CD4-positive, alpha-beta memory T cell (primary cell): Measurements from ENCODE around the gene TTC28. TPM values are rescaled to one million over a fixed set of nuclear protein-coding genes. Genes with fewer than 3 reads are reported as not detected.

Experiments used
- CTCF ChIA-PET: fragments of 350-600 bp; sonication (Branson Sonifier 250); formaldehyde crosslinking; loops from one replicate; lab custom pipeline; 2021; ENCODE audit warnings: inconsistent platforms; ENCODE audit not compliant: partially characterized antibody; lab: Charles Lee
- POLR2A ChIA-PET: fragments of 350-600 bp; sonication (Branson Sonifier 250); formaldehyde crosslinking; loops from one replicate; lab custom pipeline; 2021; ENCODE audit not compliant: partially characterized antibody; lab: Charles Lee
- DNase-seq, 5 donors: peaks; one replicate each; pipeline versions ENCODE4 v3.0.0 to v3.0.0-alpha.2; 2020 to 2022; ENCODE audit warnings: mixed read lengths in 1 of 5
- H3K27ac ChIP-seq: one replicate; pipeline ENCODE4 v1.7.0; 2013; ENCODE audit warnings: low read depth, low read length
- H3K27me3 ChIP-seq: 2 replicates; pipeline ENCODE4 v1.7.0; 2013; ENCODE audit warnings: mild to moderate bottlenecking, low read length, moderate library complexity; ENCODE audit not compliant: insufficient read depth
- H3K36me3 ChIP-seq: 2 replicates; pipeline ENCODE4 v1.7.0; 2013; ENCODE audit warnings: mild to moderate bottlenecking, low read length, moderate library complexity; ENCODE audit not compliant: insufficient read depth
- H3K4me1 ChIP-seq: 2 replicates; pipeline ENCODE4 v1.7.0; 2013; ENCODE audit warnings: mild to moderate bottlenecking, low read length, moderate library complexity; ENCODE audit not compliant: insufficient read depth
- H3K4me3 ChIP-seq, 2 donors: one replicate each; pipeline ENCODE4 v1.7.0; 2013; ENCODE audit warnings: low read length in 2 of 2, mild to moderate bottlenecking in 1 of 2
- H3K9me3 ChIP-seq, 2 donors: one replicate each; pipeline ENCODE4 v1.7.0; 2013; ENCODE audit warnings: low read length in 2 of 2, control low read depth in 1 of 2; ENCODE audit not compliant: control insufficient read depth in 1 of 2
- H3K27ac Mint-ChIP-seq, 7 donors: one replicate each; pipeline ENCODE4 v1.8.0; 2020 to 2021; ENCODE audit warnings: mixed read lengths in 7 of 7, mild to moderate bottlenecking in 6 of 7, inconsistent platforms in 3 of 7, moderate library complexity in 3 of 7
- H3K27me3 Mint-ChIP-seq, 2 donors: one replicate each; pipeline ENCODE4 v1.8.0; 2020 to 2021; ENCODE audit warnings: mixed read lengths in 2 of 2
- H3K36me3 Mint-ChIP-seq, 2 donors: one replicate each; pipeline ENCODE4 v1.8.0; 2020 to 2021; ENCODE audit warnings: mixed read lengths in 2 of 2, inconsistent platforms in 1 of 2, mild to moderate bottlenecking in 1 of 2
- H3K4me1 Mint-ChIP-seq, 4 donors: one replicate each; pipeline ENCODE4 v1.8.0; 2020 to 2021; ENCODE audit warnings: mixed read lengths in 4 of 4, mild to moderate bottlenecking in 1 of 4
- H3K4me3 Mint-ChIP-seq, 8 donors: one replicate each; pipeline ENCODE4 v1.8.0; 2020 to 2021; ENCODE audit warnings: mixed read lengths in 8 of 8, mild to moderate bottlenecking in 7 of 8, moderate library complexity in 6 of 8, inconsistent platforms in 3 of 8
- H3K9me3 Mint-ChIP-seq, 8 donors: one replicate each; pipeline ENCODE4 v1.8.0; 2020 to 2021; ENCODE audit warnings: mixed read lengths in 8 of 8, mild to moderate bottlenecking in 5 of 8, inconsistent platforms in 3 of 8, moderate library complexity in 1 of 8
- intact Hi-C: fragments of 100-400 bp; cut with micrococcal nuclease; formaldehyde crosslinking; loops from one replicate; pipeline ENCODE4 v1.15.1; 2023
- polyA plus RNA-seq, 2 donors: library from polyadenylated mRNA; unstranded; fragments of 300-500 nt; fragmentation: Illumina TruSeq; gene quantifications; one replicate each; pipeline ENCODE4 v1.2.3, GENCODE V29; 2021
- total RNA-seq, 2 experiments: library from RNA; stranded (reverse); gene quantifications; one replicate each; pipeline ENCODE4 v1.2.3, GENCODE V29; 2021

TTC28 gene
- total and polyA plus RNA-seq, 4 experiments from 2014 or later = 0.50 to 1.7 (median 1.6) TPM; not detected in 1

- no peaks in the 10 kb centered on the region for H3K36me3 ChIP-seq
- Mint-ChIP-seq H3K4me3 (no peak overlapping the region), H3K27ac (no peak overlapping the region), H3K36me3 (no peaks in the 10 kb centered on the region), H3K27me3 (peaks cover 2 to 11% of the 10 kb centered on the region in 2 donors), H3K9me3 (no peaks in the 10 kb centered on the region), H3K4me1 (no peaks in the 10 kb centered on the region)
- H3K4me1 ChIP-seq = no peaks in the 10 kb centered on the region
- intact Hi-C loops = no loop called here
- no peak overlapping the region for H3K27ac ChIP-seq
- POLR2A ChIA-PET = no interaction called here
- CTCF ChIA-PET = no interaction called here
- no peak for DNase-seq
- H3K4me3 ChIP-seq = no peak overlapping the region
- no peaks in the 10 kb centered on the region for H3K9me3 ChIP-seq
- H3K27me3 ChIP-seq = no peaks in the 10 kb centered on the region
These were observed 334.5 kb downstream of the TTC28 start for GRCh38 chr22:28344918-28345703.

GRCh38 chr22:28341001-28341400 lies 338.6 kb downstream of the TTC28 start:
- no peaks in the 10 kb centered on the region for H3K4me1 Mint-ChIP-seq
- no peak overlapping the region for H3K4me3 ChIP-seq
- no peaks in the 10 kb centered on the region for H3K36me3 Mint-ChIP-seq
- H3K27ac Mint-ChIP-seq = no peak overlapping the region
- H3K4me1 ChIP-seq = no peaks in the 10 kb centered on the region
- no peaks in the 10 kb centered on the region for H3K27me3 ChIP-seq
- no peak overlapping the region for H3K4me3 Mint-ChIP-seq
- no peak for DNase-seq
- CTCF ChIA-PET = interaction anchor here (1.4 kb wide), 1 partner anchor 11 kb away, joined by 4 read pairs; no protein-coding TSS in a partner anchor
- peaks cover 0 to 6% (median 0%) of the 10 kb centered on the region in 8 donors for H3K9me3 Mint-ChIP-seq
- no peaks in the 10 kb centered on the region for H3K9me3 ChIP-seq
- peaks cover 10 to 21% of the 10 kb centered on the region in 2 donors for H3K27me3 Mint-ChIP-seq
- POLR2A ChIA-PET = no interaction called here
- H3K36me3 ChIP-seq = no peaks in the 10 kb centered on the region
- intact Hi-C loops = no loop called here
- no peak overlapping the region for H3K27ac ChIP-seq

GRCh38 chr22:28333088-28333487 lies 346.6 kb downstream of the TTC28 start:
- Mint-ChIP-seq H3K4me3 (no peak overlapping the region), H3K27ac (no peak overlapping the region), H3K4me1 (no peaks in the 10 kb centered on the region), H3K27me3 (peaks cover under 1 to 4% of the 10 kb centered on the region in 2 donors), H3K36me3 (no peaks in the 10 kb centered on the region), H3K9me3 (peaks cover 0 to 13% (median under 1%) of the 10 kb centered on the region in 8 donors)
- DNase-seq = no peak
- Histone ChIP-seq H3K36me3 (no peaks in the 10 kb centered on the region), H3K4me3 (no peak overlapping the region), H3K27me3 (no peaks in the 10 kb centered on the region), H3K9me3 (no peaks in the 10 kb centered on the region), H3K27ac (no peak overlapping the region), H3K4me1 (no peaks in the 10 kb centered on the region)
- CTCF ChIA-PET = no interaction called here
- POLR2A ChIA-PET = no interaction called here
- intact Hi-C loops = no loop called here

GRCh38 chr22:28332410-28332809 lies 347.2 kb downstream of the TTC28 start:
- no peaks in the 10 kb centered on the region for H3K9me3 ChIP-seq
- H3K9me3 Mint-ChIP-seq = peaks cover 0 to 13% (median 0%) of the 10 kb centered on the region in 8 donors
- intact Hi-C loops = no loop called here
- POLR2A ChIA-PET = no interaction called here
- DNase-seq = no peak
- H3K4me1 ChIP-seq = no peaks in the 10 kb centered on the region
- no peak overlapping the region for H3K27ac ChIP-seq
- no peaks in the 10 kb centered on the region for H3K27me3 ChIP-seq
- H3K36me3 ChIP-seq = no peaks in the 10 kb centered on the region
- peaks cover 0 to 4% of the 10 kb centered on the region in 2 donors for H3K27me3 Mint-ChIP-seq
- H3K27ac Mint-ChIP-seq = no peak overlapping the region
- no peak overlapping the region for H3K4me3 Mint-ChIP-seq
- CTCF ChIA-PET = no interaction called here
- H3K4me1 Mint-ChIP-seq = no peaks in the 10 kb centered on the region
- no peaks in the 10 kb centered on the region for H3K36me3 Mint-ChIP-seq
- no peak overlapping the region for H3K4me3 ChIP-seq

GRCh38 chr22:28331695-28332094 lies 347.9 kb downstream of the TTC28 start:
- Mint-ChIP-seq H3K4me3 (no peak overlapping the region), H3K27ac (no peak overlapping the region), H3K36me3 (no peaks in the 10 kb centered on the region), H3K9me3 (peaks cover 0 to 13% (median 0%) of the 10 kb centered on the region in 8 donors), H3K4me1 (no peaks in the 10 kb centered on the region), H3K27me3 (peaks cover 0 to 4% of the 10 kb centered on the region in 2 donors)
- ChIA-PET CTCF (no interaction called here), POLR2A (no interaction called here)
- no peak overlapping the region for H3K27ac ChIP-seq
- H3K27me3 ChIP-seq = no peaks in the 10 kb centered on the region
- no peak for DNase-seq
- intact Hi-C loops = no loop called here
- no peaks in the 10 kb centered on the region for H3K9me3 ChIP-seq
- no peaks in the 10 kb centered on the region for H3K36me3 ChIP-seq
- H3K4me3 ChIP-seq = no peak overlapping the region
- no peaks in the 10 kb centered on the region for H3K4me1 ChIP-seq

GRCh38 chr22:28329186-28330073 lies 350.2 kb downstream of the TTC28 start:
- Mint-ChIP-seq H3K9me3 (peaks cover 0 to 2% (median 0%) of the 10 kb centered on the region in 8 donors), H3K27ac (no peak overlapping the region), H3K27me3 (peaks cover 2 to 7% of the 10 kb centered on the region in 2 donors), H3K4me1 (no peaks in the 10 kb centered on the region), H3K4me3 (no peak overlapping the region), H3K36me3 (no peaks in the 10 kb centered on the region)
- DNase-seq = no peak
- Histone ChIP-seq H3K4me3 (no peak overlapping the region), H3K27me3 (no peaks in the 10 kb centered on the region), H3K27ac (no peak overlapping the region), H3K9me3 (no peaks in the 10 kb centered on the region), H3K4me1 (no peaks in the 10 kb centered on the region), H3K36me3 (no peaks in the 10 kb centered on the region)
- POLR2A ChIA-PET = no interaction called here
- CTCF ChIA-PET = no interaction called here
- intact Hi-C loops = no loop called here

- Histone ChIP-seq H3K4me3 (no peak overlapping the region), H3K27ac (no peak overlapping the region), H3K36me3 (no peaks in the 10 kb centered on the region), H3K9me3 (no peaks in the 10 kb centered on the region), H3K4me1 (no peaks in the 10 kb centered on the region), H3K27me3 (no peaks in the 10 kb centered on the region)
- intact Hi-C loops = no loop called here
- peaks cover 4 to 7% of the 10 kb centered on the region in 2 donors for H3K27me3 Mint-ChIP-seq
- CTCF ChIA-PET = no interaction called here
- POLR2A ChIA-PET = no interaction called here
- no peak for DNase-seq
- H3K4me1 Mint-ChIP-seq = no peaks in the 10 kb centered on the region
- H3K9me3 Mint-ChIP-seq = peaks cover 0 to 2% (median 0%) of the 10 kb centered on the region in 8 donors
- H3K4me3 Mint-ChIP-seq = no peak overlapping the region
- H3K27ac Mint-ChIP-seq = no peak overlapping the region
- no peaks in the 10 kb centered on the region for H3K36me3 Mint-ChIP-seq
These were observed 350.9 kb downstream of the TTC28 start for GRCh38 chr22:28328756-28329155.
